CD4-positive, alpha-beta T cell treated with Interleukin-10 for 1 hour (primary cell): Measurements from ENCODE around the gene GP1BA.

Source experiments
- DNase-seq: peaks from one replicate; pipeline ENCODE4 v3.0.0-alpha.2; 2020

GP1BA gene

GRCh38 chr17:4951486-4951885 lies 19.4 kb downstream of the GP1BA start:
- DNase-seq: no peak

- no peak for DNase-seq
Measured at GRCh38 chr17:4953451-4953961, 21.4 kb downstream of the GP1BA start.

- no peak for DNase-seq
Measured at GRCh38 chr17:4955091-4955490, 23.0 kb downstream of the GP1BA start.

- peak; percentile 56 for DNase-seq
Measured at GRCh38 chr17:4956493-4957061, 24.5 kb downstream of the GP1BA start.

GRCh38 chr17:4958102-4958501 lies 26.0 kb downstream of the GP1BA start:
- DNase-seq: no peak

GRCh38 chr17:4959261-4959965 lies 27.3 kb downstream of the GP1BA start:
- no peak for DNase-seq

GRCh38 chr17:4960279-4960922 lies 28.3 kb downstream of the GP1BA start:
- no peak for DNase-seq

- DNase-seq: no peak
Measured at GRCh38 chr17:4965311-4965986, 33.4 kb downstream of the GP1BA start.

GRCh38 chr17:4966844-4967538 lies 34.9 kb downstream of the GP1BA start:
- DNase-seq: peak; percentile 99

- DNase-seq: peak; percentile 96
Measured at GRCh38 chr17:4967539-4968485, 35.7 kb downstream of the GP1BA start, which contains the start of gene SPAG7. Gene SPAG7, minus strand, starts transcription at chr17:4967817. Its CDS starts 13 bp downstream, at chr17:4967804.

- DNase-seq: no peak
Measured at GRCh38 chr17:4968486-4969046, 36.5 kb downstream of the GP1BA start.

GRCh38 chr17:4969047-4969550 lies 37.0 kb downstream of the GP1BA start:
- no peak for DNase-seq

- no peak for DNase-seq
Measured at GRCh38 chr17:4969551-4970173, 37.6 kb downstream of the GP1BA start.

GRCh38 chr17:4970273-4970672 lies 38.2 kb downstream of the GP1BA start:
- no peak for DNase-seq

GRCh38 chr17:4971826-4972225 lies 39.7 kb downstream of the GP1BA start:
- no peak for DNase-seq

- no peak for DNase-seq
Measured at GRCh38 chr17:4972322-4972721, 40.2 kb downstream of the GP1BA start.

GRCh38 chr17:4972752-4973151 lies 40.7 kb downstream of the GP1BA start:
- DNase-seq: no peak

GRCh38 chr17:4973256-4974114 lies 41.4 kb downstream of the GP1BA start:
- no peak for DNase-seq

GRCh38 chr17:4974115-4974670 lies 42.1 kb downstream of the GP1BA start:
- no peak for DNase-seq
